Stimulated activated CD8-positive, alpha-beta memory T cell treated with anti-CD3 and anti-CD28 coated beads, Interleukin-12 subunit alpha, Interleukin-12 subunit beta, amount 100 ng/mL, for 1 hour (primary cell): Measurements from ENCODE around the gene ETAA1.

Experiments
- DNase-seq: peaks from one replicate; pipeline ENCODE4 v3.0.0-alpha.2; 2020; ENCODE audit warnings: low read depth

ETAA1 gene

DNA sequence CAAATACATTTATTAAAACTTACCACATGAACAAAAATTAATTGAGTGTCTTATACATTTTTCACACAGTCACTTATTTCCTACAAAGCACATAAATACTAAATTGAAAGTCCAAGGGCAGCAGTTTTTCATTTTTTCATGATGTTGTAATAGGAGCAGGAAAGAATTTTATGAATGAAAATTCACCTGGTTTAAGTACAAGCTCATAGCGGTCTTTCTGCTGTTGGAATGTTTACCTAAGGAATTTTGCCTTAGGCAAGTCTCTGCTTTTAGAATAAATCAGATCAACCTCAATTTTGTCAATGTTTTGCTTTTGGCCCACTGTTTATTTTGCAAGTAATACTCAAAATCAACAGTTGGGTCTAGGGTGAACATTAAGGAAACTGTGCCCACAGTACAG is 40.0 kb downstream of the ETAA1 start:
- DNase-seq = no peak

DNA sequence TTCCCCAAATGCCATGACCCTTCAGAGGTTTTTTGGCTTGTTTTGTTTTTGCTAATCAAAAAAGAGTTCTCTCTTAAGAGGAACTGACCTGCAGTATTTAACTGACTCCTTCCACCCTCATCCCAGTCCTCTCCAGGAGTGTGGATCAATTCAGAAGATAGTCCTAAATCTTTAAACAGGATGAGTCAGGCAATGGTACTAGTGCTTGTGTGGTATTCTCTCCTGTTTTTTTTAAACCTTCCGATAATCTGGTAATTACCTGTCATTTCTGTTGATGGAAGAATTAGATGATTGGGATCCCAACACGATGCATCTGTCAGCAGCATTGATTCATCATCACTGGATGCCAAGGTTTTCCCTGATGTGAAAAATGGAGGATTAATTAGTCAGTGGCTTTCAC is 41.2 kb downstream of the ETAA1 start:
- no peak for DNase-seq

DNA sequence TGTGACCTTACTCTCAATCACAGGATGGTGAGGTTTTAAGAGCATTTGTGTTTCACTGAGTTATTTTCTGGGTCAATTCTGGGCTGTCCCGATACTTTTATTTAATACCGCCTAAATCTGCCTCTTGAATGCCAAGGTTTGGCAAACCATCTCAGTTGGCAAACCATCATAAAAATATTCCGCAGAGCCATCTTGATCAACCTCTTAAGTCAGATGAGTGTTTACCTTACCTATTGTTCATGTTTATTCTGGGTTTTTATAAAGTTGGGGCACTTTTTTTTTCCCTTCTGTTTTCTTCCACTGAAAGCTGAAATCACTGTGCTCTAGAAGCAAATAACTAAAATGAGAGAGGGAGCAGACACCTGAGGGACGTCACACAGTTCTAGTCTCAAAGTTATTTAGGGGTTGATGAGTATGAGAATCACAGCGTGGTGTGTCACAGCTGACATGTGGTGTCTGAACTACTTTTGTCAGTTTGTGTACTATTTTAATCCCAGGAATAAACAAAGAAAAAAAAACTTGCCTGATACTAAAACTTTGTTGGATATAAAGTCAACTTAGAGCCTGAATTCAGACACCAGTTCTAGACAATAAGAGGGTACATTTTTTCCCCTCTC is 48.6 kb downstream of the ETAA1 start:
- no peak for DNase-seq

DNA sequence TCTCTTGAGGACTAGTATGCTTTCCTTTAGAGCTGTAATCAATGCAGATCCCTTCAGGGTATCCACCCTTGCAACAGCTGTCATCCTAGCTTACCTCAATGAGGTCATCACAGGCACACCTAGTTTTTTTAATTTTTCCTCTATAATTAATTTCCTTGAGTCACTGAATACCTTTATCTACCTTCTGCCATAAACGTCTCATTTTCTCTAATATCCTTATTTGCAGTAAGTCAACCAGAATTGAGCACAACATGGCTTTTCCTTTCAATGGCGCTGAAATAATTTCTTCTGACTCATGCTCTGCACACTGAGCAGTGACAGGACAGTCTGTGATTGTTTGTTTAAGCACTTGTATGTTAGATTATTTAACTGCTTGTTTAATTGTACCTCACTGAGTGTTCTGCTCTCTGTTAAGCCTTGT is 49.4 kb downstream of the ETAA1 start:
- no peak for DNase-seq

DNA sequence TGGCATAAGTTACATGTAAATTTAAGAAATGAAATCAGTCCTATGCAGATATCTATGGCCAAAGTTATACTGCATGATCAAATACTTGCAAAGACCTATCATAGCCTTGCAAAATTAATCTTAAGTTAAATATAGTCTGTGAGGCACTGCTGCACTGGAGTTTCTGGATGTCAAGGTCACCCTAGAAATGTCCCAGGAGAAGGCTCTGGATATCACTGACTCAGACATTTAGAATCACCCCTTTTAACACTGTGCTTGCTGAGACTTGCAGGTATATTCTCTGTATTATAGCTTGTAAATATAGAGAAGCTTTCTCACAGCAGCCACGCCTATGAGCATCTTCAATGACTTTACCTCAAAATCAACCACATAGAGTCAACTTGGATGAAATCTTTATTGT is 51.5 kb downstream of the ETAA1 start:
- DNase-seq = no peak

DNA sequence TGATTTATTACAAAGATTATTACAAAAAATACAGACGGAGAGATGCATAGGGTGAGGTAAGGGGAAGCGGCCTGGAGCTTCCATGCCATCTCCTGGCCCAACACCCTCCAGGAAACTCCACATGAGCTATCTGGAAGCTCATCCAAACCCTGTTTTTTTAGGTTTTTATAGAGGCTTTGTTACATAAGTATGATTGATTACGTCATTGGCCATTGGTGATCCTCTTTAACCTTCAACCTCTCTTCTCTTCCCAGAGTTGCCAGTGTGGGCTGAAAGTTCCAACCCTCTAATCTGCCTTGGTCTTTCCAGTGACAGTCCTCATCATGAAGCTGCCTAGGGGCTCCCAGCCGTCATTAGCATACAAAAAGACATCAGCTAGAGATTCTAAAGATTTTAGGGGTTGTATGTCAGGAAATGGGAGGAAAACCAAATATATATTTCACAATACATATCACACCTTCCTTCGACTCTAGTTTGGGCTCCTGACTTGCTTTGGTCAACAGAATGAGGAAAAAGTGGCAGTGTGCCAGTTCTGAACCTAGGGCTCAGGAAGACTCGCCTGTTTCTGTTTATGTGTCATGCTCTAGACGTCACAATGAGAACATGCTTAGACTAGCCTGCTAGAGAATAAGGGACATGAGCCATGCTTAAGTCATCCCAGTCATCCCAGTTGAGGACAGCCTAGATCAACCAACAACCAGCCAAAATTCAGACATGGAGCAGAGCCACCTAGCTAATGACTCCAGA is 54.1 kb downstream of the ETAA1 start:
- no peak for DNase-seq

DNA sequence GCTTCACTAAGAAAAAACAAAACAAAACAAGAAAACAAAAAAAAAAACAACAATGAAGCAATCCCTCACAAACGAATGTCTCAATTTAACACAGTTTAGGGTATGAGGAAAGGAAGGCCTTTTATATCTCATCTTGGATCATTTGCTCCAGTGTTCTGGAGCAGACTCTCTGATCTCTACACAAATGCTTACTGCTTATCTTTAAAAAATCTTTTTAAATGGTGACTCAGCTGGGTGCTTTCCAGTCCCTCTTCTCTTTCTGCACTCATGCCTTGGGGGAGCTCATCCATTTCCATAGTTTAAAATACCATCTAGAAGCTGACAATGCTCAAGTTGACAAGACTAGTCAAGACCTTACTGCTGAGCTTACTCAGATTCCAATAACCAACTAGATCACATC is 56.2 kb downstream of the ETAA1 start:
- DNase-seq = no peak

DNA sequence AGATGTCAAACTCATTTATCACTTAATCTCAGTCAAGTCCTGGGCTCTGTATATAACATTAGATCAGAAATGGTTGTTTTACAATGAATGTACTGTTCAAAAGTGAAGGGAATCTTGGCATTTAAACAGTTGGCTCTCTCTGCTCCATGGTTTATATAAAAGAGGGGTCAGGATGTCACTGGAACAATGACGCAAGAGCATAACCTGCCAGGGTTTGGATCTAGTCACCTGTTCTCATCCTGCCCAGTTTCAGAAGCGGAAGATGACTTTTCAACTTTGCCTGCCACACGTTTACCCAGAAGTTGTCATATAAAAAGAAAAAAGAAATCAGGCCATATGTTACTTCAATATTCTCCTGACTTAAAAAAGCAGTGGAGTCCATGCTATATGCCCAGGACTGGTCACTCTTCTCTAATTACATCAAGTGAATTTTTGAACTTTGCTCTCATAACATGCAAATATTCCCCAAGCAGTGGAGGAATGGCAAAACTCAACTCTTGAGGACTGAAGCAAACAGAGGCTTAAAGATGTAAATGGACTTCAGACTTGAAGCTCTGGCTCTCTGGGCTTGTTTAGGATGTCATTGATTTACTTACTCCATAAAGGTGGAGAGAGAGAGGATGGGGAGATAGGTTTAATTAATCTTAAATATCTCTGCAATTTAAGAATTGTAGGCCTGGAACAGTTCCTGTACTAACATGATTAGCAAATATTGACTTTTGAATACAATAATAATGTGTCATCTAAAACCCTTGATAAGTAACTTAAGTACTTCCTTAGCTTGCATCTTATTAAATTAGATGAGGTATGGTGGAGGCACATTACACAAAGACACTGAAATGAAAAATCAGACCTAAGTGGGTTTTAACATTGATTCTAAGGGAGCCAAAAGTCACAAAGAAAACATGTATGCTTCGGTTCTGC is 58.3 kb downstream of the ETAA1 start:
- DNase-seq = no peak

DNA sequence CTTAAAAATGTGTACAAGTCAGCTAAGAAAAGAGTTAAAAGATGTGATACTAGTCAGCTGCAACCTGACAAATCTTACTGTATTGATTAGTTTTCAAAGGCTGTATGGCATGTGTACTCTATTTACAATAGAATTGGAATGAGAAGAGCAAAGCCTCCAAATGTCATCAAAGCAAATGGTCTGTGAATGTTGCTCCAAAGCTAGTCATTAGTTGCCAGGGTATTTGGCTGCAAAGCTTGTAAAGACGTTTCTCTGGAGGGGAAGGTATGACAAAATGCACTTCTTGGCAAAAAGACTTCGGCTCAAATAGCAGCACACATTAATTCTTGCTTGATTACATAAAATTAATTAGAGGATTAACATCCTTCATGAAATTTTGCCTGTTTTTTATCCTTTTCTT is 59.3 kb downstream of the ETAA1 start:
- DNase-seq = no peak

DNA sequence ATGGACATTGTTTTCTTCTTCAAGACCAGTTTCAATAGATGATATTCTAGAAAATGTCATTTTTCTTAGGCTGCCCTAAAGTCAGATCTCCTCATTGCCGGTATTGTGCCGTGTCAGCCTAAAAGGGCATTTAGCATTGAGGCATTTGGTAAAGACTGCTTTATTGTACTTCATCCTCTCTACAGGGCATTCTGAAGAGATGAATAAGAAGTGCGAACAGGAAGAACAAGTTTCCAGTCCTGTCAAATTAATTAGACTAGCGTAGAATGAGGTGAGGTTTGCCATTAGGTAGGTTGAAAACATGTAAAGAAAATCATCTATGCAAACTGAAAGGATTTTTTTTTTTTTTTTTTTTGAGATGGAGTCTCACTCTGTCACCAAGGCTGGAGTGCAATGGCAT is 60.6 kb downstream of the ETAA1 start:
- no peak for DNase-seq

DNA sequence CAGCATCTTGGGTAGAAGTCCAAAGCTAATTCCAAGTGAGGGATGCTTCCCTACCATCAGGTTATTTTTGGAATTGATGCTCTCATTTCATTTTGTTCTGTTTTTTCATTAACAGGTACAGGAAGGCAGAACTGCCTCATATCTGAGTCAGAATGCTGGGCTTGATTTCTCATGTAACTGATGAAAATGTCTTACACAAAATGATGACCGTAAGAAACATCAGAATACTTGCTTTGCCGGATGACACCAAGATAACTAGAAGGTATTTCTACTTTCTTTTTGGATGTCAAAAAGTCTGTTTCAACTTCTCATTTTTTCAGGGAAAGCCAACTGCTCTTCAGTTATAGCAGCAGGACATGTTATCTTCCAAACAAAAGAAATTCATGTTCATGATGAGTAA is 62.6 kb downstream of the ETAA1 start:
- DNase-seq = no peak
